Measurements from ENCODE around the gene NMUR2. TPM values are rescaled to one million over a fixed set of nuclear protein-coding genes. Genes with fewer than 3 reads are reported as not detected.

The NMUR2 gene
- total RNA-seq, 1 donor from 2014 or later = not detected

DNA sequence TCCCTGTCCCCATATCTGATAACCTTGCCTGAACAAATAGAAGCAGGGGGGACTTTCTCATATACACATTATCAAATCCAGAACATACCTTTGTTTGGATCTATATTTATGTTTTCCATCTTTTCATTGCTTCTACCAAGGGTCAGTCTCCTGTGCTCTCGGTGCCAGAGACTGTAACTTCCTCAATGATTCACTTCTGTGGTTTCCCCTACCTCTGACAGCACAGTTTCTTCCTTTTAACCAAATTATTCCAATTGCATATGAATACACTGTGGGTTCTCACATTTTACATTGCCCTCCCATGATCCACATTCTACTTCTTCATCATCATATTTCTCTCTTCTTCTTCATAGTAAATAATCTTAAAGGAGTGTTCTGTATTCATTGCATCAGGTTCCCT is 32.2 kb downstream of the NMUR2 start:
- no peaks in the 10 kb centered on the region for H3K4me1 ChIP-seq
- no peak for TF ChIP-seq CTCF (IDR thresholded peaks at IDR 0.05; ENCODE audit: borderline replicate concordance)
- no peak overlapping the region for H3K27ac ChIP-seq (replicated peaks)
- no peak for DNase-seq
- no peaks in the 10 kb centered on the region for H3K9me3 ChIP-seq (replicated peaks)
- intact Hi-C loops (cut with micrococcal nuclease) = no loop called here
- no peaks in the 10 kb centered on the region for H3K36me3 ChIP-seq
- no peaks in the 10 kb centered on the region for H3K27me3 ChIP-seq (ENCODE audit: low read depth)
- H3K4me3 ChIP-seq = no peak overlapping the region

DNA sequence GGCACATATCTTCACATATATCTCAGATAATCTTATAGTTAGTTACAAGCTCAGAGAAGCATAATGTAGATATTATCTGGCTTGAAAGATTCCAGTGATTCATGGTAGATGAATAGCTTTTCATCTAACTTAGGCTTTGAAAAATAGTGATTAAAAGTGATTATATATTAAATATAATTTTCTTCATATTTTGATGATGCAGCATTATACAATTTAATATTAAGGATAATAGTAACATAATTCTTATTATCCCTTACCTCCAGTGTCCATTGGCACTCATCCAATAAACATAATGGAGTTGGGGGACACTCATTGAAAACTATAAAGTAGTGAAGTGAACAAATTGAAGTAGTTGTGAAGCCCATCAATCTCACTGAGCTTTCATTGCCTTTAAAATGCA is 35.8 kb downstream of the NMUR2 start:
- Histone ChIP-seq H3K9me3 (replicated peaks) (no peaks in the 10 kb centered on the region), H3K27ac (replicated peaks) (no peak overlapping the region), H3K27me3 (ENCODE audit: low read depth) (no peaks in the 10 kb centered on the region), H3K4me1 (peaks cover 20% of the 10 kb centered on the region), H3K4me3 (no peak overlapping the region), H3K36me3 (no peaks in the 10 kb centered on the region)
- intact Hi-C loops (cut with micrococcal nuclease) = no loop called here
- TF ChIP-seq CTCF (IDR thresholded peaks at IDR 0.05; ENCODE audit: borderline replicate concordance) = no peak
- DNase-seq = no peak

GRCh38 chr5:152367554-152367953 is 37.5 kb downstream of the NMUR2 start:
- DNase-seq = no peak
- intact Hi-C loops (cut with micrococcal nuclease) = no loop called here
- Histone ChIP-seq H3K9me3 (replicated peaks) (no peaks in the 10 kb centered on the region), H3K27me3 (ENCODE audit: low read depth) (no peaks in the 10 kb centered on the region), H3K4me1 (peaks cover 20% of the 10 kb centered on the region), H3K4me3 (no peak overlapping the region), H3K27ac (replicated peaks) (no peak overlapping the region), H3K36me3 (no peaks in the 10 kb centered on the region)
- TF ChIP-seq CTCF (IDR thresholded peaks at IDR 0.05; ENCODE audit: borderline replicate concordance) = no peak

GRCh38 chr5:152366716-152367115 is 38.4 kb downstream of the NMUR2 start:
- no peak overlapping the region for H3K27ac ChIP-seq (replicated peaks)
- no peak overlapping the region for H3K4me3 ChIP-seq
- DNase-seq = no peak
- H3K9me3 ChIP-seq (replicated peaks) = no peaks in the 10 kb centered on the region
- no peaks in the 10 kb centered on the region for H3K27me3 ChIP-seq (ENCODE audit: low read depth)
- TF ChIP-seq CTCF (IDR thresholded peaks at IDR 0.05; ENCODE audit: borderline replicate concordance) = no peak
- H3K4me1 ChIP-seq = peaks cover 20% of the 10 kb centered on the region
- no peaks in the 10 kb centered on the region for H3K36me3 ChIP-seq
- intact Hi-C loops (cut with micrococcal nuclease) = no loop called here

GRCh38 chr5:152364899-152365298 is 40.2 kb downstream of the NMUR2 start:
- Histone ChIP-seq H3K4me3 (no peak overlapping the region), H3K27ac (replicated peaks) (no peak overlapping the region), H3K4me1 (peaks cover 20% of the 10 kb centered on the region), H3K9me3 (replicated peaks) (no peaks in the 10 kb centered on the region), H3K36me3 (no peaks in the 10 kb centered on the region), H3K27me3 (ENCODE audit: low read depth) (no peaks in the 10 kb centered on the region)
- DNase-seq = no peak
- no peak for TF ChIP-seq CTCF (IDR thresholded peaks at IDR 0.05; ENCODE audit: borderline replicate concordance)
- intact Hi-C loops (cut with micrococcal nuclease) = no loop called here

DNA sequence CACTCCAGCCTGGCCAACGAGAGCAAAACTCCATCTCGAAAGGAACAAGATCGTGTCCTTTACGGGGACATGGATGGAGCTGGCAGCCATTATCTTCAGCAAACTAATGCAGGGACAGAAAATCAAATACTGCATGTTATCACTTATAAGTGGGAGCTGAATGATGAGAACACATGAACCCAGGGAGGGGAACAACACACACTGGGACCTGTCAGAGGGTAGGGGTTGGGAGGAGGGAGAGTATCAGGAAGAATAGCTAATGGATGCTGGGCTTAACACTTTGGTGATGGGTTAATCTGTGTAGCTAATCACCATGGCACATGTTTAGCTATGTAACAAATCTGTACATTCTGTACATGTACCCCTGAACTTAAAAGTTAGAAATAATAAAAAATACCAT is 40.9 kb downstream of the NMUR2 start:
- Histone ChIP-seq H3K4me3 (no peak overlapping the region), H3K9me3 (replicated peaks) (no peaks in the 10 kb centered on the region), H3K27me3 (ENCODE audit: low read depth) (no peaks in the 10 kb centered on the region), H3K27ac (replicated peaks) (no peak overlapping the region), H3K36me3 (no peaks in the 10 kb centered on the region), H3K4me1 (peaks cover 21% of the 10 kb centered on the region)
- no peak for DNase-seq
- TF ChIP-seq CTCF (IDR thresholded peaks at IDR 0.05; ENCODE audit: borderline replicate concordance) = no peak
- intact Hi-C loops (cut with micrococcal nuclease) = no loop called here

Data from left ventricle myocardium inferior (tissue), 1 donor.